GM12891 (cell line): ENCODE results near the gene WDR45B.

ENCODE experiments used
- PAX5 ChIP-seq: IDR thresholded peaks from 2 replicates; pipeline ENCODE4 v1.6.1; 2011; ENCODE audit warnings: low read length, moderate library complexity, mild to moderate bottlenecking; ENCODE audit not compliant: insufficient read depth, severe bottlenecking
- POLR2A ChIP-seq: IDR thresholded peaks from 2 replicates; pipeline ENCODE4 v1.6.1; 2011; ENCODE audit warnings: low read depth, low read length, control low read depth
- POLR2AphosphoS5 ChIP-seq: IDR thresholded peaks from 2 replicates; pipeline ENCODE4 v1.6.1; 2011; ENCODE audit warnings: low read depth, low read length, control low read depth

- TF ChIP-seq POLR2A: no peak
- TF ChIP-seq POLR2AphosphoS5: no peak
- TF ChIP-seq PAX5: no peak
These were observed 46.4 kb upstream of the WDR45B start for GRCh38 chr17:82694647-82695046.
